H9 (cell line): Measurements from ENCODE around the gene TMEM79. TPM values are rescaled to one million over a fixed set of nuclear protein-coding genes. Genes with fewer than 3 reads are reported as not detected.
A peak's percentile ranks its signal among the peaks of the same experiment; 100 is the strongest.

Experiments used
- DNase-seq: peaks from one replicate; pipeline ENCODE4 v3.0.0-alpha.2; 2017
- H2AFZ ChIP-seq: one replicate; pipeline ENCODE4 v1.6.1; 2013; ENCODE audit warnings: mild to moderate bottlenecking, low read length, control low read depth, moderate library complexity
- H2AK5ac ChIP-seq: 2 replicates; pipeline ENCODE4 v1.6.1; 2013; ENCODE audit warnings: low read length, control low read depth, mixed read lengths; ENCODE audit not compliant: insufficient read length
- H2BK120ac ChIP-seq: one replicate; pipeline ENCODE4 v1.6.1; 2013; ENCODE audit warnings: low read depth, mild to moderate bottlenecking, low read length, control low read depth, inconsistent platforms; ENCODE audit not compliant: poor library complexity, severe bottlenecking
- H2BK12ac ChIP-seq: 2 replicates; pipeline ENCODE4 v1.6.1; 2013; ENCODE audit warnings: low read length, control low read depth, mixed read lengths, low read depth; ENCODE audit not compliant: insufficient read length
- H2BK15ac ChIP-seq: 2 replicates; pipeline ENCODE4 v1.6.1; 2013; ENCODE audit warnings: low read depth, low read length, control low read depth
- H2BK20ac ChIP-seq: one replicate; pipeline ENCODE4 v1.6.1; 2013; ENCODE audit warnings: low read depth, mild to moderate bottlenecking, low read length, control low read depth, inconsistent platforms; ENCODE audit not compliant: poor library complexity, severe bottlenecking
- H2BK5ac ChIP-seq: 2 replicates; pipeline ENCODE4 v1.6.1; 2013; ENCODE audit warnings: low read length, control low read depth, mixed read lengths; ENCODE audit not compliant: insufficient read length
- H3K14ac ChIP-seq: 2 replicates; pipeline ENCODE4 v1.6.1; 2013; ENCODE audit warnings: low read length, control low read depth; ENCODE audit not compliant: insufficient read depth
- H3K18ac ChIP-seq: 2 replicates; pipeline ENCODE4 v1.6.1; 2013; ENCODE audit warnings: low read depth, mild to moderate bottlenecking, mixed read lengths, low read length, control low read depth; ENCODE audit not compliant: insufficient read length
- H3K23ac ChIP-seq: 2 replicates; pipeline ENCODE4 v1.6.1; 2013; ENCODE audit warnings: low read length, control low read depth, mixed read lengths, low read depth; ENCODE audit not compliant: insufficient read length
- H3K23me2 ChIP-seq: 2 replicates; pipeline ENCODE4 v1.6.1; 2013; ENCODE audit warnings: low read depth, mild to moderate bottlenecking, mixed read lengths, low read length, control low read depth; ENCODE audit not compliant: insufficient read length, poor library complexity, severe bottlenecking
- H3K27ac ChIP-seq: 2 replicates; pipeline ENCODE4 v1.5.1; 2013; ENCODE audit warnings: low read length, control low read depth, mixed read lengths, low read depth; ENCODE audit not compliant: insufficient read length
- H3K27me3 ChIP-seq: 2 replicates; pipeline ENCODE4 v1.6.1; 2013; ENCODE audit warnings: low read length, control low read depth, inconsistent platforms; ENCODE audit not compliant: insufficient read depth
- H3K4ac ChIP-seq: 2 replicates; pipeline ENCODE4 v1.6.1; 2013; ENCODE audit warnings: low read depth, mild to moderate bottlenecking, control low read depth, inconsistent platforms, low read length, moderate library complexity
- H3K4me1 ChIP-seq: 2 replicates; pipeline ENCODE4 v1.6.1; 2013; ENCODE audit warnings: low read length, control low read depth, inconsistent platforms; ENCODE audit not compliant: insufficient read depth
- H3K4me2 ChIP-seq: 2 replicates; pipeline ENCODE4 v1.6.1; 2013; ENCODE audit warnings: low read length, control low read depth, mixed read lengths; ENCODE audit not compliant: insufficient read length, insufficient read depth
- H3K56ac ChIP-seq: 2 replicates; pipeline ENCODE4 v1.6.1; 2013; ENCODE audit warnings: low read depth, mild to moderate bottlenecking, mixed read lengths, low read length, control low read depth; ENCODE audit not compliant: insufficient read length
- H3K79me1 ChIP-seq: 2 replicates; pipeline ENCODE4 v1.6.1; 2013; ENCODE audit warnings: low read depth, mild to moderate bottlenecking, moderate library complexity, low read length, control low read depth, inconsistent platforms; ENCODE audit not compliant: insufficient read depth, poor library complexity, severe bottlenecking
- H3K79me2 ChIP-seq: 2 replicates; pipeline ENCODE4 v1.6.1; 2013; ENCODE audit warnings: low read length, control low read depth, inconsistent platforms; ENCODE audit not compliant: insufficient read depth
- H3K9ac ChIP-seq: 2 replicates; pipeline ENCODE4 v1.6.1; 2013; ENCODE audit warnings: low read length, control low read depth, mixed read lengths; ENCODE audit not compliant: insufficient read length; ENCODE audit errors: extremely low read depth
- H3K9me3 ChIP-seq: one replicate; pipeline ENCODE4 v1.6.1; 2013; ENCODE audit warnings: low read depth, low read length, inconsistent platforms; ENCODE audit not compliant: control insufficient read depth
- H3T11ph ChIP-seq: one replicate; pipeline ENCODE4 v1.6.1; 2013; ENCODE audit warnings: mild to moderate bottlenecking, low read length, control low read depth, inconsistent platforms
- H4K20me1 ChIP-seq: one replicate; pipeline ENCODE4 v1.6.1; 2013; ENCODE audit not compliant: control insufficient read depth, insufficient read length, insufficient read depth
- H4K5ac ChIP-seq: 2 replicates; pipeline ENCODE4 v1.6.1; 2013; ENCODE audit warnings: low read depth, mild to moderate bottlenecking, mixed read lengths, low read length, control low read depth; ENCODE audit not compliant: insufficient read length
- H4K8ac ChIP-seq: replicated peaks from 2 replicates; pipeline ENCODE4 v1.6.1; 2013; ENCODE audit warnings: low read length, control low read depth, mixed read lengths, low read depth; ENCODE audit not compliant: insufficient read length
- H4K91ac ChIP-seq: 2 replicates; pipeline ENCODE4 v1.6.1; 2013; ENCODE audit warnings: low read depth, mild to moderate bottlenecking, moderate library complexity, mixed read lengths, low read length, control low read depth; ENCODE audit not compliant: insufficient read length
- H3K27ac Mint-ChIP-seq, 3 experiments: 2 replicates in 2 of 3; 3 replicates in 1 of 3; pipeline ENCODE4 v1.8.0; 2020 to 2021; ENCODE audit warnings: mixed read lengths in 3 of 3, mild to moderate bottlenecking in 1 of 3, moderate library complexity in 1 of 3
- H3K27me3 Mint-ChIP-seq: 2 replicates; pipeline ENCODE4 v1.8.0; 2021; ENCODE audit warnings: low read depth, mild to moderate bottlenecking, moderate library complexity, mixed read lengths
- H3K36me3 Mint-ChIP-seq, 3 experiments: 2 replicates in 2 of 3; 3 replicates in 1 of 3; pipeline ENCODE4 v1.8.0; 2020 to 2021; ENCODE audit warnings: low read depth in 3 of 3, mixed read lengths in 3 of 3; ENCODE audit not compliant: insufficient read depth in 1 of 3
- H3K4me1 Mint-ChIP-seq, 2 experiments: 2 replicates each; pipeline ENCODE4 v1.8.0; 2020; ENCODE audit warnings: mixed read lengths in 2 of 2
- H3K4me3 Mint-ChIP-seq, 2 experiments: 2 replicates in 1 of 2; 3 replicates in 1 of 2; pipeline ENCODE4 v1.8.0; 2020 to 2021; ENCODE audit warnings: mild to moderate bottlenecking in 2 of 2, mixed read lengths in 2 of 2, moderate library complexity in 1 of 2
- H3K9me3 Mint-ChIP-seq, 2 experiments: 2 replicates in 1 of 2; 3 replicates in 1 of 2; pipeline ENCODE4 v1.8.0; 2020; ENCODE audit warnings: mild to moderate bottlenecking in 2 of 2, mixed read lengths in 2 of 2, moderate library complexity in 1 of 2
- CTCF ChIP-seq: fragments of 200-600 bp; sonication (generic); conservative IDR thresholded peaks from 3 replicates; pipeline ENCODE4 v1.8.0; 2021; ENCODE audit warnings: antibody characterized with exemption, mild to moderate bottlenecking
- WGBS: extraction: QIAGEN DNeasy Blood & Tissue Kit; methylation state at CpG from one replicate; pipeline ENCODE4 v1.1.7; 2013; ENCODE audit warnings: missing lambda C conversion rate, low lambda C conversion rate, mixed read lengths; ENCODE audit not compliant: insufficient read length; ENCODE audit errors: extremely low coverage; 5-methylcytosine and 5-hydroxymethylcytosine counted together
- total RNA-seq: library from RNA; stranded (reverse); gene quantifications from 2 replicates; pipeline ENCODE4 v1.2.1, GENCODE V29; 2021

TMEM79 gene
- total RNA-seq, 1 experiment from 2014 or later, result 2.6 TPM

DNA sequence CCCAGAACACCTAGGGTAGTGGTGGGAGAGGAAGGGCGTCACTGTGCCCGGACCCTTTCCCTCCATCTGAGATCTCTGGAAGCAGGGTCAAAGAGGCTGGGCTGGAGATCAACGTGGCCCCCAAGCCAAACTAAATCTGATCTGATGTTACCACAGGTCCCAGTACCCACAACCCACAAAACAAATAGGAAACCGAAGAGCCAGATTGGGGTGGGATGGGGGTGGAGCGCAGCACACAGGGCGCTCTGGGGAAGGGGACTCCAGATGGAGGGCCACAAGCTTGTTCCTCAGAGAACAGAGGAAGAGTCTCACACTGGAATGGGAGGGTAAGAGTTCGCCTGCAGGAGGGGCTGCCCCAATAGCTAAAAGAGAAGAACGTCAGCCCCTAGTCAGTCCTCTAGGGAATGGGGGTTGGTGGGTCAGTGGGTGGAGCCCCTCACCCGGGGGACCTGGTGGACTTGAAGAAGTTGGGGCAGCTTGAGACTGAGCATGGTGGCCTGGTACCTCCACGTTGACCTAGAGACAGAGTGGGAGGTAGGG, 37.8 kb upstream of the TMEM79 start:
- no peak for DNase-seq
- Histone ChIP-seq H3K27me3 (no peaks in the 10 kb centered on the region), H4K8ac (no peak overlapping the region), H3T11ph (no peak overlapping the region), H3K14ac (no peak overlapping the region), H3K79me2 (no peaks in the 10 kb centered on the region), H4K20me1 (no peaks in the 10 kb centered on the region), H4K5ac (no peak overlapping the region), H3K56ac (no peak overlapping the region), H3K23ac (no peak overlapping the region), H3K27ac (no peak overlapping the region), H3K9ac (no peak overlapping the region), H3K4me2 (no peak overlapping the region), H3K4ac (no peak overlapping the region), H4K91ac (no peak overlapping the region), H2BK20ac (no peak overlapping the region), H3K79me1 (no peaks in the 10 kb centered on the region), H2BK5ac (no peak overlapping the region), H3K18ac (no peak overlapping the region), H2AK5ac (no peak overlapping the region), H2BK120ac (no peak overlapping the region), H3K23me2 (peaks cover 3% of the 10 kb centered on the region), H2BK15ac (no peak overlapping the region), H2BK12ac (no peak overlapping the region), H2AFZ (no peak overlapping the region), H3K4me1 (peaks cover 2% of the 10 kb centered on the region; the same call in 1 of the 2 replicates), H3K9me3 (no peaks in the 10 kb centered on the region)
- peaks cover 4% of the 10 kb centered on the region; the same call in 1 of the 2 replicates for H3K27me3 Mint-ChIP-seq
- peaks cover 15 to 22% of the 10 kb centered on the region in 2 experiments for H3K4me1 Mint-ChIP-seq
- peaks cover 10 to 32% (median 22%) of the 10 kb centered on the region in 3 experiments; a peak in 6 of 7 replicates for H3K36me3 Mint-ChIP-seq
- no CpG with 5 or more reads among the region's 10 CpGs for WGBS
- no peak for TF ChIP-seq CTCF
- no peak overlapping the region for H3K4me3 Mint-ChIP-seq
- peak overlapping the region; percentile 61 to 66 (median 65); a peak in 5 of 7 replicates for H3K27ac Mint-ChIP-seq
- no peaks in the 10 kb centered on the region for H3K9me3 Mint-ChIP-seq
